GM21619 (cell line): Measurements from ENCODE around the gene GORASP1.

Experiments used
- ATAC-seq: cut with Tn5 transposase; IDR thresholded peaks from one replicate; pipeline ENCODE4 v1.9.1; 2021; ENCODE audit not compliant: unreplicated experiment

Gene GORASP1

GRCh38 chr3:39107388-39108199, at the start of gene GORASP1, which contains the start of gene TTC21A:
Gene GORASP1 (minus strand): TSS chr3:39107627. CDS start chr3:39107541, 86 bp downstream.
Gene TTC21A (plus strand): TSS chr3:39107680. CDS start chr3:39107838, 158 bp downstream.
- peak; percentile 55 for ATAC-seq

GRCh38 chr3:39156421-39156820, 49.0 kb upstream of the GORASP1 start:
- no peak for ATAC-seq

- no peak for ATAC-seq
Observed at GRCh38 chr3:39154280-39155021, 47.0 kb upstream of the GORASP1 start.

- ATAC-seq, result no peak
Observed at GRCh38 chr3:39153977-39154279, 46.5 kb upstream of the GORASP1 start.

DNA sequence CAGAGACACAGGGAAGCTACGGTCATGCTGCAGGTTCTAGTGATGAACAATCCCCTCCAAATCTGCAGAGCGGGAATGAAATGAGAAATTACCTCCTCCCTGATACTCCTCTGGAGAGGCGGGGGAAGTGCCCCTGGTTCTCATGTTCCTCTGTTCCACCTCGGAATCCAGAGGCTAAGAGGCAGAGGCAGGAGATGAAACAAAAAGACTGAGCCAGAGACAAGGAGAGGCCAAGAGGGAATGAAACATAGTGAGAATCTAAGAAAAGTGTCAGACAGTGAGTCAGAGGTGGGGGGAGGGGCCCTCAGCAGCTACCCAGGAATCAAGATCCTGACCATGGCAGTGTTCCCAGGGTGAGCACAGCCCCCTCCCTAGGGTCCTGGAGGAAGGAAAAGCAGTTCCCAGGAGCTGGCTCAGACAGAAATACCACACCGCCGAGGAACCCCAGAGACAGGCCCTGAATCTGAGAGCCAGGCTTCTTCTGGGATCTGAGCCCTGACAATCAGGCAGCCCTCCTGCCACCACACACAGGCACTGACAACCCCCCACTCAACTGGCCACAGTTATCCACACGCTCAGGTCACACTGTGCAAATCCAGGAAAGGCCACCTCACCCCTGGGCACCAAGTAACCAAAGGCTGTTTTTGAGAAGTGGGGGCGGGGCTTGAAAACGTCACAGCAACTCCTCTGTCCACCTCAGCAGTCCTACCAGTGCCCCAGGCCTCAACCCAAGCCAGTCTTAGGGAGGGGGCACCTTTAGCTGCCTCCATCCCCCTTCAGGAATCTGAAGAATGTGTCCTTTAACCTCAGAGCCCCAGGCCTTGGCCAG, 43.6 kb upstream of the GORASP1 start:
- no peak for ATAC-seq

DNA sequence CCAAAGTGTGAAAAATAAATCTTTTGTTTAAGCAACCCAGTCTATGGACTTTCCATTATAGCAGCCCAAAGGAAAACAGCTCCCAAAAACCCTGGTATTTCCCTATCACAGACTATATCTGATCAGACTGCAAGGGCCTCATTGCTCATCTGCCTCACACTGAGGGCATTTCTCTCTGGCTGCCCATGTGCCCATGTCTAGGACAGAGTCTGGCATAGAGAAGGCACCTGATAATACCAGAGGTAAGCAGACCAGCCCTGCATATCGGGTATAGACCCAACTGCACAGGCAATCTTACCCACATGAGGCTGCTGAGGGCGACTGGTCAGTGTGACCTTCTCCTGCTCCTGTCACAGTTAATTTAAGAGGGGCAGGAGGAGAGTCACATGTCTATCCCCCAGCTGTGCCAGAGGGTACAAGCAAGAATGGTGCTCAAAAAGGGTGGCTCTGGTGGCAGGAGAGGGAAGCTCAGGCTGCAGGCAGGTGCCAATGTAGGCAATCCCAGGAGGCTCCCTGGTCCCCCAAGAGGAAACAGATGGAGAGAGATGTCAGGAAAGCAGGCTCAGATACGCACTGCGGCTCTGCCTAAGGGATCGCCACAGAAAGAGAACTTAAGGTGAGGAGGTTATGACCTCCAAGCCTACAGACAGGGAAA, 42.8 kb upstream of the GORASP1 start:
- ATAC-seq, result no peak

DNA sequence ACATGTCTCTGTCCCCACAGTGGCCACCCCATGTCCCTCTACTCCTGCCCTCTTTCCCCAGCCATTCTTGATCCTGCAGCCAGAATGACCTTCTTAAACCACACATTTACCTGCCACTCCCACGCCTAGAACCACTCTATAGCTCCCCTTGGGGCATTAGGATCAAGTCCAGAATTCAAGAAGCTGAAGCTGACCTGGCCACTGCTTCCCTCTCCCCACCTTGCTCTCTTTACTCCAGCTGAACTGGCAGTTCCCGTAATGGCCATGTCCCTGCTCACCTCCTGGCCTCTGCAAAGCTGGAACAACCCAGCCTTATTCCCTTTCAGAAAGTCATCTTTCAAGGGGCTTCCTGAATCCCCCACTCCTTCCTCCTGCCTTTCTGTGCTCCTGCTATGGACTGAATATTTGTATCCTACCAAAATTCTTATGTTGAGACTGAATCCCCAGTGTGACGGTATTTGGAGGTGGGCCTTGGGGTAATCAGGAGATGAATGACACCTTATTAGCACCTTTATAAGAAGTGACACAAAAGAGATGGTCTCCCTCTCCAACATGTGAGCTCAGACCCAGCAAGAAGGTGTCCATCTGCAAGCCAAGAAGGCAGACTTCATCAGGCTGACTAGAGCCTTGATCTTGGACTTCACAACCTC, 42.2 kb upstream of the GORASP1 start:
- no peak for ATAC-seq

DNA sequence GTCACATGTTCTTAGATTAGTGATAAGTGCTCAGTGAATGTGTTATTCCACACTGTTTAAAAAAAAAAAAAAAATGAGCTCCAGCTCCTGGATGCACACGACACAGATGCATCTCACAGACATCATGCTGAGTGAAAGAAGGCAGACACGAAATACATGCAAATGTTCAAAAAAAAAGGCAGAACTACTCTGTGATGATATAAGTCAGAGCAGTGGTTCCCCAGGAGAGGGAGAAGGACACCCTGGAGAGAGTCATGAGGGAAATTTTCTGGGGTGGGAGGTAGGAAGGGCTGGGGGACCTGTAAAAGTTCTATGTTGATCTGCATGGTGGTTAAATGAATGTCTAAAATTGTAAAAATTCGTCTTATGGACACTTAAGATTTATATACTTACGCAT, 41.6 kb upstream of the GORASP1 start:
- ATAC-seq, result no peak

DNA sequence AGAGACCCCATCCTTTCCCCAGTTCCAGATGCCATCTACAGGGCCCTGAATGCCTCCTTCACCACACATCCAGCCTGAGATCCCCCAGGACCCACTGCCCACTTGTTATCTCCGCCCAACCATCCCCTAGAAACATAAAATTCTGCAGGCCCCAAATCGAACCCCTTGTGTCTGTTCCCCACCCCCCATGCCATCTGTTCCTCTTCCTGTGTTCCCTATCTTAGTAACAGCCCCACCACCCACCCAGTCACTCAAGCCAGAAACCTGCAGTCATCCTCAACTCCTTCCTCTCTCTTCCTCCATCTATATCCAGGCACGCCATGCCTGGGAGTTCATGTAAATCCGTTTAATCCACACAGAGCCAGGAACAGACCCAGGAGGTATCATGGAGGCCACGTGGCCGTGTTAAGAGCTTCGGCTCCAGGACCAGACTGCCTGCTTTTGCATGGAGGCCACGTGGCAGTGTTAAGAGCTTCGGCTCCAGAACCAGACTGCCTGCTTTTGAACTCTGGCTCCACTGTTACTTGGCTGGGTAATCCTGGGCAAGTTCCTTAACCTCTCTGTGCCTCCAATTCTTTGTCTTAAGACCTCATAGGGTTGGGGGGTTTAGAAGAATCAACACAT, 41.1 kb upstream of the GORASP1 start:
- ATAC-seq, result no peak

- ATAC-seq, result peak; percentile 26
Observed at GRCh38 chr3:39147711-39148434, 40.4 kb upstream of the GORASP1 start.

DNA sequence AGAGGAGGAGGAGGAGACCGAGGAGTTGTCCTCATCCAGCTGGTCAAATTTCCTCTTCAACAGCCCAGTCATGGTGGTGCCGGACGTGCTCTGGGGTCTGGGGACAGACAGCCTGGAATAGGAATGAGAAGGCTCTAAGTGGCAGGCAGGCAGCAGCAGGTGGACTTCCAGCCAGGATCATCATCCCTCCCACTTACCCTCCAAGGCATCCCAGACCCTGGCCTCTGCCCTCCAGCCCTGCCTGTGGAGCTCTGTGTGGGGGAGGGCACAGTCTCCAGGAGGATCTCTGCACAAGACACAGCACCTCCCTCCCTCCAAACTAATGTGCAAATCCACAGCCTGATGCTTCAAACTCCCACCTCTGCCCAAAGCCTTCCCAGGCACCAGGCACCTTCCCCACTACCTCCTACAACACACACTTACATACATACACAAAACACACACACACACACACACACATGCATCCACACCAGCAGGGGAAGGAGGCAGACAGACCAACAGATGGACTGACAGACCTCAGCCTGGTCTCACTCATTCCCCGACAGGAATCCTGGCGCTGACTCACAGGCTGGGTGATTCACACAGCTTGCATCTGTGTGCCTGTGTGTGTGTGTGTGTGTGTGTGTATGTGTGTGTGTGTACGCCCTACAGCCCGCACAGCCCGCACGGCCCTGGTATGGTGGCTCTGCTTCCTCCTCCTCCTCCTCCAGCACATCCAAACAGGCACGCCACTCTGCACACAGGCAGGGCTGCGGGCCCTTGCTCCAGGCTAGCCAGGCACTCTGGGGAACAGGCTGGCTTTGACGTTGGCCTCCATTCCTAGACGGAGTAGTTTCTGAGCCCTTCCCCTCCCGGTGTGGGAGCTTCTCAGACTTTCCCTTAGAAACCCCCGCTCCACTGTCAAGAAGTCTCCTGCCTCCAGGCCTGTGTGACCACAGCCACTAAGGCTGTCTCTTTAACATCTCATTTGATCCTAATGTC, 39.5 kb upstream of the GORASP1 start:
- ATAC-seq, result no peak

DNA sequence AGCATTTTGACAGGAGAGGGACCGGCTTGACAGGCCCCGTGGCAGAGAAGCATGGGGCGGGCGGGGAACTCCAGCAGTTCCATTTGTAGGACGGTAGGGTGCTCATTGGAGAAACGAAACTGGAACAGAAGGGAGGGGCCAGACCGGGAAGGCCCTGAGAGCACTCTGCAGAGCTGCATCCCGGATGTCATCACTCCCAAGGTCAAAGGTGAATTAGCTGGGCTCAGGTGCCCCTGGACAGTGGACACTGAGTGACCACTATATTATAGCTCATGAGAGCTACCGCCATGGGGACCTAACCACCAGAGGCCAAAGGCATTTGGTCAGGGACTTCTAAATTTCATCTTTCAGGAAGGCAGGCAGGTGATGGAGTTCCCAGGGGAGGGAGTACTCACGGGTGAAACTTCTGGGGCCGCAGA, 38.7 kb upstream of the GORASP1 start:
- no peak for ATAC-seq

DNA sequence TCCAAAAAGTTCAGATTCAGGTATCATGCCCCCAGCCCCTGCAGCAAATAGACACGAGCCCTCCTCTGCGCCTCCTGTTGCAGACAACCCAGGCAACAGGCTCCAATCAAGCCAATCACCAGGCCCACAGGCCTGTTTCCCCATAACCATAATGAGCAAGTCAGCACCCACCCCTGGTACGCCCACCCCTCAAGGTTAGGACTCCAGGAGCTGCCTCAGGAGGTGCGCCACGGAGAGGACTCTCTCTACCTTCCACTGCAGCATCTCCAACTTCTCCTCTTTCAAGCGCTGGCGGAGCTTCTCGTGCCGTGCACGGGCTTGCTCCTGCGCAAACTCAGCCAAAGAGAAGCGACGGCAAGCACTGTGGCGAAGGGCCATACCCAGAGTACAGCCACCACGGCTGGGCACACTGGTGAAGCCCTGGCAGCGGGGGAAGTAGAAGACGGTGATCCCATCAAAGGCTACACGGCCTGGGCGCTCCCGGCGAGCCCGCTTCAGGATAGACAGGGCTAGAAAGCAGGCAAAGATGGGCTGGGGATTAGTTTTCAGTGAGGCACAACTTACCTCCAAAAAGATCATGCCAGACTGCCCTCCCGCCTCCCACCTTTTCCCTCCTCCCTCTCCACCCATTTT, 37.4 kb upstream of the GORASP1 start:
- ATAC-seq, result no peak

DNA sequence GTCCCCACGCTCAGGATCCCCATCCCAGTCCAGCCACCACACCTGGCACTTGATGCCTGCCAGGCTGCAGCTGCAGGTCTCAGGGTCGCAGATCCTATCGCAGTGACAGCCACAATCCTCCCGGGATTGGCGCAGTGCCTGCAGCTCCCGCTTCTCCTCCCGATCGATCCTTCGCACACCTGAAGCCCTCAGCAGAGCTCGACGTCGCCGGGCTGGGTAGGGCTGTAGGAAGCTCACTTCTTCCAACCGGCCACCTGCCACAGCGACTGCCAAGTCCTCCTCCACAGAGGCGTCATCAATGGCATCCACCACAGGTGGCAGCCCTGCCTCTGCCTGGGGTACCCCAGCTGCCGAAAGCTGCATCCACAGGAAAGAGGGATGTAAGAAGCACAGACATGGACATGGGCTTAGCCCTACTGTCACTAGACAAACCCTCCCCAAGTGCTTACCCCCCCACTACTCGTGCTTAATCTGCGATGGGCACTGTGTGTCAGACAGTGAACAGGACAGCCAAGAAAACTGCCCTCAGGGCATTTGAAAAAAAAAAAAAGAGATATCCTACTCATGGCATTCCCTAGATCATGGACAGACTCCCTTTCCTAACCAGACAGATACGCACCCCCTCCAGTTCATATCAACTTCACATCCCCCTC, 36.8 kb upstream of the GORASP1 start:
- ATAC-seq, result no peak

- ATAC-seq, result no peak
Observed at GRCh38 chr3:39143051-39143885, 35.8 kb upstream of the GORASP1 start.

GRCh38 chr3:39142067-39142466, 34.6 kb upstream of the GORASP1 start:
- no peak for ATAC-seq
